IPS-NIHi11 (cell line): ENCODE measurements around the gene ZNF207.
"Not testable (repeated sequence)": the region's sequence is repeated elsewhere in the genome, so short reads cannot be mapped to it uniquely, and the experiment has no call there.

Experiments used
- DNase-seq: peaks from one replicate; pipeline ENCODE4 v3.0.0; 2012; ENCODE audit warnings: mixed read lengths, low spot score

The ZNF207 gene

GRCh38 chr17:32388128-32388527 lies 38.2 kb downstream of the ZNF207 start:
- not testable (repeated sequence) for DNase-seq

GRCh38 chr17:32388613-32389459 lies 38.9 kb downstream of the ZNF207 start:
- DNase-seq: no peak

- DNase-seq: no peak
Observed at GRCh38 chr17:32393904-32394303, 43.9 kb downstream of the ZNF207 start.

- no peak for DNase-seq
Observed at GRCh38 chr17:32396343-32396742, 46.4 kb downstream of the ZNF207 start.

- no peak for DNase-seq
Observed at GRCh38 chr17:32398946-32399345, 49.0 kb downstream of the ZNF207 start.

- DNase-seq: not testable (repeated sequence)
Observed at GRCh38 chr17:32410085-32410484, 60.1 kb downstream of the ZNF207 start.

GRCh38 chr17:32426894-32427293 lies 76.9 kb downstream of the ZNF207 start:
- no peak for DNase-seq

- DNase-seq: no peak
Observed at GRCh38 chr17:32429598-32429997, 79.6 kb downstream of the ZNF207 start.
